WTC11 (cell line): ENCODE data around the gene HSD17B3. TPM values are rescaled to one million over a fixed set of nuclear protein-coding genes. Genes with fewer than 3 reads are reported as not detected.

Experiments
- ATAC-seq: fragments of 200-7000 bp; cut with Tn5 transposase; 2 replicates; pipeline ENCODE4 v1.10.0; 2021; ENCODE audit warnings: mild to moderate bottlenecking, moderate library complexity
- Bru-seq: library from RNA; stranded (reverse); fragments of 400-500 nt; gene quantifications from one replicate; lab custom pipeline; 2021; lab: Mats Ljungman, UMichigan
- CTCF ChIA-PET: fragments of 300-600 bp; sonication (Branson Sonifier 250); formaldehyde crosslinking; loops from one replicate; lab custom pipeline; 2021; ENCODE audit warnings: antibody characterized with exemption; lab: Charles Lee
- POLR2A ChIA-PET: fragments of 350-600 bp; sonication (Branson Sonifier 250); formaldehyde crosslinking; loops from one replicate; lab custom pipeline; 2021; ENCODE audit warnings: antibody characterized with exemption; lab: Charles Lee
- DNase-seq: peaks from one replicate; pipeline ENCODE4 v3.0.0; 2021; ENCODE audit warnings: low spot score
- H3K27ac Mint-ChIP-seq: 2 replicates; pipeline ENCODE4 v1.8.0; 2021; ENCODE audit warnings: mixed read lengths
- H3K27me3 Mint-ChIP-seq: 2 replicates; pipeline ENCODE4 v1.8.0; 2021; ENCODE audit warnings: low read depth, mild to moderate bottlenecking, moderate library complexity, mixed read lengths
- H3K36me3 Mint-ChIP-seq: 2 replicates; pipeline ENCODE4 v1.8.0; 2021; ENCODE audit warnings: mixed read lengths
- H3K4me1 Mint-ChIP-seq: 2 replicates; pipeline ENCODE4 v1.8.0; 2022; ENCODE audit warnings: mixed read lengths
- H3K4me3 Mint-ChIP-seq: 2 replicates; pipeline ENCODE4 v1.8.0; 2021; ENCODE audit warnings: mild to moderate bottlenecking, moderate library complexity, mixed read lengths
- H3K9me3 Mint-ChIP-seq: 2 replicates; pipeline ENCODE4 v1.8.0; 2021; ENCODE audit warnings: mixed read lengths
- AFF4 ChIP-seq: sonication (generic); formaldehyde crosslinking; IDR thresholded peaks from 2 replicates; pipeline ENCODE4 v1.8.1; 2023; ENCODE audit warnings: mild to moderate bottlenecking, missing genetic modification reagents, borderline replicate concordance
- ARID4B ChIP-seq: sonication (generic); formaldehyde crosslinking; IDR thresholded peaks from 2 replicates; pipeline ENCODE4 v1.8.0; 2023; ENCODE audit warnings: missing genetic modification reagents, mild to moderate bottlenecking, borderline replicate concordance
- ELF4 ChIP-seq: sonication (generic); formaldehyde crosslinking; IDR thresholded peaks from 2 replicates; pipeline ENCODE4 v1.8.1; 2022; ENCODE audit warnings: low read depth, mild to moderate bottlenecking, moderate library complexity, missing genetic modification reagents
- FOXJ3 ChIP-seq: sonication (generic); formaldehyde crosslinking; IDR thresholded peaks from 2 replicates; pipeline ENCODE4 v1.9.0; 2021; ENCODE audit warnings: missing genetic modification reagents, mild to moderate bottlenecking, borderline replicate concordance
- GABPB1 ChIP-seq: sonication (generic); formaldehyde crosslinking; IDR thresholded peaks from 2 replicates; pipeline ENCODE4 v1.8.1; 2023; ENCODE audit warnings: mild to moderate bottlenecking, missing genetic modification reagents
- GTF2I ChIP-seq: fragments of 250-450 bp; sonication (Bioruptor Pico); conservative IDR thresholded peaks from 2 replicates; pipeline ENCODE4 v1.4.0; 2021; ENCODE audit warnings: mild to moderate bottlenecking
- HMGA2 ChIP-seq: fragments of 250-450 bp; sonication (Bioruptor Pico); IDR thresholded peaks from 2 replicates; pipeline ENCODE4 v1.4.0; 2021; ENCODE audit warnings: mild to moderate bottlenecking, moderate library complexity
- IRF1 ChIP-seq: sonication (generic); formaldehyde crosslinking; IDR thresholded peaks from 2 replicates; pipeline ENCODE4 v1.8.0; 2023; ENCODE audit warnings: missing genetic modification reagents
- IRF2 ChIP-seq: sonication (generic); formaldehyde crosslinking; IDR thresholded peaks from 2 replicates; pipeline ENCODE4 v1.8.0; 2022; ENCODE audit warnings: low read depth, missing genetic modification reagents, borderline replicate concordance
- JUN ChIP-seq: sonication (generic); formaldehyde crosslinking; IDR thresholded peaks from 2 replicates; pipeline ENCODE4 v1.8.0; 2023; ENCODE audit warnings: mild to moderate bottlenecking, missing genetic modification reagents
- NFATC4 ChIP-seq: fragments of 250-450 bp; sonication (Bioruptor Pico); IDR thresholded peaks from 2 replicates; pipeline ENCODE4 v1.9.0; 2021; ENCODE audit warnings: mild to moderate bottlenecking
- NFE2L1 ChIP-seq: sonication (generic); formaldehyde crosslinking; IDR thresholded peaks from 2 replicates; pipeline ENCODE4 v1.8.1; 2023; ENCODE audit warnings: missing genetic modification reagents
- NR1H2 ChIP-seq: sonication (generic); formaldehyde crosslinking; IDR thresholded peaks from 2 replicates; pipeline ENCODE4 v1.9.0; 2021; ENCODE audit warnings: mild to moderate bottlenecking, moderate library complexity, missing genetic modification reagents
- NR2C2 ChIP-seq: sonication (generic); formaldehyde crosslinking; IDR thresholded peaks from 2 replicates; pipeline ENCODE4 v1.8.0; 2022; ENCODE audit warnings: mild to moderate bottlenecking, missing genetic modification reagents
- OVOL2 ChIP-seq: fragments of 250-450 bp; sonication (Bioruptor Pico); IDR thresholded peaks from 2 replicates; pipeline ENCODE4 v1.9.0; 2021; ENCODE audit warnings: mild to moderate bottlenecking, borderline replicate concordance
- PREB ChIP-seq: sonication (generic); formaldehyde crosslinking; IDR thresholded peaks from 2 replicates; pipeline ENCODE4 v1.8.1; 2022; ENCODE audit warnings: mild to moderate bottlenecking, missing genetic modification reagents, moderate library complexity, borderline replicate concordance
- RELA ChIP-seq: sonication (generic); formaldehyde crosslinking; IDR thresholded peaks from 2 replicates; pipeline ENCODE4 v1.8.1; 2022; ENCODE audit warnings: missing genetic modification reagents, mild to moderate bottlenecking, borderline replicate concordance
- SOX15 ChIP-seq: fragments of 250-450 bp; sonication (Bioruptor Pico); IDR thresholded peaks from 2 replicates; pipeline ENCODE4 v1.9.0; 2021; ENCODE audit warnings: mild to moderate bottlenecking
- STAT6 ChIP-seq: sonication (generic); formaldehyde crosslinking; conservative IDR thresholded peaks from 2 replicates; pipeline ENCODE4 v1.8.1; 2023; ENCODE audit warnings: mild to moderate bottlenecking, low read depth, missing genetic modification reagents, moderate library complexity
- USF1 ChIP-seq: sonication (generic); formaldehyde crosslinking; IDR thresholded peaks from 2 replicates; pipeline ENCODE4 v1.8.0; 2022; ENCODE audit warnings: mild to moderate bottlenecking, missing genetic modification reagents
- ZNF121 ChIP-seq: sonication (generic); formaldehyde crosslinking; IDR thresholded peaks from 2 replicates; pipeline ENCODE4 v1.8.0; 2023; ENCODE audit warnings: missing genetic modification reagents
- ZNF416 ChIP-seq: fragments of 250-450 bp; sonication (Bioruptor Pico); IDR thresholded peaks from 2 replicates; pipeline ENCODE4 v1.9.0; 2021; ENCODE audit warnings: mild to moderate bottlenecking, inconsistent platforms
- long read RNA-seq, 3 experiments: library from RNA in 1 of 3; library from capped mRNA in 1 of 3; library from polyadenylated mRNA in 1 of 3; unstranded in 2 of 3; stranded (forward) in 1 of 3; transcript quantifications; one replicate each; pipeline ENCODE4 v2.0.0, GENCODE V29; 2021
- total RNA-seq: library from RNA; stranded (reverse); gene quantifications from 3 replicates; pipeline ENCODE4 v1.2.3, GENCODE V29; 2021

The HSD17B3 gene
- total RNA-seq (not detected in 3 replicates), Bru-seq, nascent RNA (not detected)
- long read RNA-seq, experiment 1, result 0 reads
- long read RNA-seq, experiment 2, result 0 reads
- long read RNA-seq, experiment 3, result 0 reads

- ChIA-PET CTCF (interaction anchor here (3.0 kb wide), 1 partner anchor 15 kb away, joined by 10 read pairs; no protein-coding TSS in a partner anchor), POLR2A (no interaction called here)
- DNase-seq, result no peak
- ATAC-seq, result no peak
- H3K36me3 Mint-ChIP-seq, result no peaks in the 10 kb centered on the region
- H3K27ac Mint-ChIP-seq, result no peak within 1 kb of the TSS
- no peaks in the 10 kb centered on the region; the same call in 1 of the 2 replicates for H3K27me3 Mint-ChIP-seq
- TF ChIP-seq ELF4 (CRISPR knock-in tag) (no peak), NFATC4 (CRISPR knock-in tag) (no peak), USF1 (CRISPR knock-in tag) (no peak), ZNF416 (CRISPR knock-in tag) (no peak), NR1H2 (CRISPR knock-in tag) (no peak), STAT6 (CRISPR knock-in tag) (no peak), RELA (CRISPR knock-in tag) (no peak), NR2C2 (CRISPR knock-in tag) (no peak), NFE2L1 (no peak), FOXJ3 (CRISPR knock-in tag) (no peak), PREB (CRISPR knock-in tag) (no peak), HMGA2 (CRISPR knock-in tag) (no peak)
- H3K4me1 Mint-ChIP-seq, result peaks cover 11% of the 10 kb centered on the region
- H3K9me3 Mint-ChIP-seq, result peaks cover 4% of the 10 kb centered on the region; the same call in 1 of the 2 replicates
- no peak within 1 kb of the TSS for H3K4me3 Mint-ChIP-seq
Measured at GRCh38 chr9:96302021-96302420, at the start of gene HSD17B3. TSS of gene HSD17B3 (minus strand) at chr9:96302176. CDS start at chr9:96302104, 72 bp downstream.

GRCh38 chr9:96350866-96351265 lies 48.9 kb upstream of the HSD17B3 start:
- Mint-ChIP-seq H3K9me3 (peaks cover 10% of the 10 kb centered on the region), H3K4me3 (no peak overlapping the region), H3K36me3 (peaks cover 9% of the 10 kb centered on the region), H3K27me3 (no peaks in the 10 kb centered on the region), H3K4me1 (peaks cover 12% of the 10 kb centered on the region), H3K27ac (no peak overlapping the region)
- CTCF ChIA-PET, result no interaction called here
- ATAC-seq, result no peak
- POLR2A ChIA-PET, result no interaction called here
- DNase-seq, result no peak
- TF ChIP-seq GTF2I (CRISPR knock-in tag), result no peak
- TF ChIP-seq IRF1 (CRISPR knock-in tag), result no peak
- no peak for TF ChIP-seq ARID4B (CRISPR knock-in tag)
- no peak for TF ChIP-seq IRF2 (CRISPR knock-in tag)
- no peak for TF ChIP-seq AFF4 (CRISPR knock-in tag)
- TF ChIP-seq ZNF121 (CRISPR knock-in tag), result no peak
- no peak for TF ChIP-seq JUN (CRISPR knock-in tag)
- TF ChIP-seq OVOL2 (CRISPR knock-in tag), result no peak
- TF ChIP-seq SOX15 (CRISPR knock-in tag), result no peak
- TF ChIP-seq GABPB1 (CRISPR knock-in tag), result no peak
- no peak for TF ChIP-seq USF1 (CRISPR knock-in tag)
